ENCODE data around the gene STK35.

STK35 gene

GRCh38 chr20:2108498-2108897 lies 6.9 kb downstream of the STK35 start:
- no peak for DNase-seq

GRCh38 chr20:2108987-2109386 lies 7.4 kb downstream of the STK35 start:
- DNase-seq = no peak

GRCh38 chr20:2109425-2110210 lies 8.0 kb downstream of the STK35 start:
- no peak for DNase-seq

GRCh38 chr20:2112910-2113309 lies 11.3 kb downstream of the STK35 start:
- no peak for DNase-seq

- no peak for DNase-seq
Measured at GRCh38 chr20:2114127-2114959, 12.7 kb downstream of the STK35 start.

- no peak for DNase-seq
Measured at GRCh38 chr20:2114990-2115681, 13.5 kb downstream of the STK35 start.

- no peak for DNase-seq
Measured at GRCh38 chr20:2116170-2116940, 14.7 kb downstream of the STK35 start.

- DNase-seq = peak; percentile 17
Measured at GRCh38 chr20:2118783-2119182, 17.2 kb downstream of the STK35 start.

GRCh38 chr20:2122936-2123335 lies 21.3 kb downstream of the STK35 start:
- no peak for DNase-seq

- DNase-seq = no peak
Measured at GRCh38 chr20:2123720-2124119, 22.1 kb downstream of the STK35 start.

- DNase-seq = no peak
Measured at GRCh38 chr20:2124564-2125213, 23.1 kb downstream of the STK35 start.

GRCh38 chr20:2125474-2126112 lies 24.0 kb downstream of the STK35 start:
- DNase-seq = no peak

GRCh38 chr20:2127238-2127637 lies 25.6 kb downstream of the STK35 start:
- no peak for DNase-seq

GRCh38 chr20:2128542-2128941 lies 26.9 kb downstream of the STK35 start:
- DNase-seq = no peak

GRCh38 chr20:2130062-2130591 lies 28.5 kb downstream of the STK35 start:
- no peak for DNase-seq

GRCh38 chr20:2130683-2131082 lies 29.1 kb downstream of the STK35 start:
- no peak for DNase-seq

GRCh38 chr20:2131366-2131765 lies 29.7 kb downstream of the STK35 start:
- no peak for DNase-seq

- DNase-seq = no peak
Measured at GRCh38 chr20:2132461-2132901, 30.9 kb downstream of the STK35 start.

GRCh38 chr20:2133318-2134183 lies 31.9 kb downstream of the STK35 start:
- no peak for DNase-seq

GRCh38 chr20:2135013-2135412 lies 33.4 kb downstream of the STK35 start:
- DNase-seq = no peak
